ENCODE data around the gene ATXN7L1.
A peak's percentile ranks its signal among the peaks of the same experiment; 100 is the strongest.
"Not testable (repeated sequence)": the region's sequence is repeated elsewhere in the genome, so short reads cannot be mapped to it uniquely, and the experiment has no call there.

Gene ATXN7L1

DNA sequence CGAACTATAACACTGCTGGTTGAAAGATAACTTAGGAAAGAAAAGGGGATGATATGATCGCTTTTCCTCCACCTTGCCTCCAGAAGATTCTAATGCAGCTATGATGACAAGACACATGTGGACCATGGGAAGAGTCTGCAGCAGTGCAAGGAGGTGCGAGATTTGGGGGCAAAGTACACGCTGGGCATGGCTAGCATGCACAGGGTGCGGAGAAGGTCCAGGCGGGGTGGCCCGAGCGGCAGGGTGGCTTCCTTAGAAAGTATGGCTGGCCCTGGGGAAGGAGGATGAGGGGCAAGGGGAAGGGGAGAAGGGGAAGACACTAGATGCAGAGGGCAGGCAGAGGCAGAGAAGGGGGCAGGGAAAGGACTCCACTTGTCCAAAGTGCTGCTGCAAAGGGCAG lies 15.6 kb downstream of the ATXN7L1 start:
- DNase-seq (ENCODE audit: low read depth in 2 of 2): no peak

DNA sequence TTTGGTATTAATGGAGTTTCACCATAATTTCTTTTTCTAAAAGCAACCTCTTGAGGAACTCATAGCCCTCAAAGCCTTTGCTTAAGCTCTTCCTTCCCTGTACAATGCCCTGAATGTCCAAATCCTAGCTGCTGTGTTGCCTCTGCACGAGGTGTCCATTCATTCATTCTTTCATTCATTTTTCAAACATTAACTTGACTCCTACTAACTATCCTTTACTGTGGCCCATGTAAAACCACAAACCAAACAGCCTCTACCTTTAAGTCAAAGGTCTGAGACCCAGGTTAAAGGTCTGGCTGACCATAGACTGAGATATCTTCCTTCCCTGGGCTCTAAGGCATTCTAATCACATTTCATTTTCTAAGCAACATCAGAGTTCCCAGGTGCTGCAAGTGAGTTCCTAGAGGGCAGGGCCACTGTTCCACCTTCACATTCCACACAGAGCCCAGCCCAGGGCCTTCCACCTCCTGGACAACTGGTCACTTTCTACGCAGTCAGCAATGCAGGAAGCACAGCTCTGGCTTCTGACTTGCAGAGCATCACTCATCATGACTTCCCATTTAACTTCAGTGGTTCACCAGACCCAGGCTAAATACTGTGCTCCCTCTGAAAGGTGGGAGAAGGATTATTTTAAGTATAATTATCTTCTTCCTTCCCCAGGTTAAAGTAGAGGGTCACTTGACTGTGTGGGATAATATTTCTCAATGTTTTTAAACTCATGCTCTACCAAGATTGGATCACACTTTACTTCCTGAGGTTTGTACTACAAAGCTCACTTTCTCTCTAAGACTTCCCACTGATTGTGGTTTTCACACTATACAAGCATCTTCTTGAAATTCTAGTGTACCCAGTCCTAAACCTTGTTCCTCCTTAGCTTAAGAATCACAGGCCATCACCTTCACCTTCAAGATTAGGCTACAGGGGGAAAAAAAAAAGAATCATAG lies 19.1 kb downstream of the ATXN7L1 start:
- DNase-seq (ENCODE audit: low read depth in 2 of 2): no peak

- no peak for DNase-seq (ENCODE audit: low read depth in 2 of 2)
Observed at GRCh38 chr7:105854498-105854897, 21.9 kb downstream of the ATXN7L1 start.

GRCh38 chr7:105853931-105854419 lies 22.4 kb downstream of the ATXN7L1 start:
- DNase-seq (ENCODE audit: low read depth in 2 of 2): no peak

- no peak for DNase-seq (ENCODE audit: low read depth in 2 of 2)
Observed at GRCh38 chr7:105851064-105851463, 25.3 kb downstream of the ATXN7L1 start.

DNA sequence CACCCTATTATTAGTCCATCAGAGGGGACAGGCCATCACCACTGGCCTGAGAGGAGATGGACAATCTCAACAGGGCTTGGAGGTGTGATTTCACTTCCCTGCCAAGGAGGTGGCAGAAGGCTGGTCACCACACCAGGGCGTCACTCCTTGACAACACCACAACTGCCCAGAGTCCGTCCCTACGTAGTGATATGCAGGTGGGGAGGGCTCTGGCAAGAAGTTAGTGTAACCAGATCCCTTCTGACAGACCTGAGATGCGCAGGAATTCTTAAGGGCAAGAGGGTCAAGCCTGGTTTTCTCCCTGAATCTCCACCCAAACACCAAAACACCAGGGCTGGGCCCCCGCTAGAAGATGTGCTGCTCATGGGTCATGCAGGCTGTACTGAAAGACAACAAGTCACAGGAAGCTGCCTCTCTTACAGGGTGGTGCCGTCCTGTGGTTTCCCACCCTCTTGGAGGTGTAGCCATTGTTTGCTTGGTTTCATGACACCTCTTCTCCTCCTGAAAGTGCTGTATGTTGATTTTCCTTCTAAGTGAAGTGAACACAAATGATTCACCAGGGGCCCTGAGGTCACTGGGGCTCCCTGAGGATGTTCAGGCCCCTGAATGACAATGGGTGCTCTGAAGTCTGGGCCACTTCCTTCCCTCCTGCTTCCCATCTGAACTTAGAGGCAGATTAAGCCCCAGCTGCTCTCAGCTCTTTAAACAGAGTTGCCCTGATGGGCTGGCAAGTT lies 27.1 kb downstream of the ATXN7L1 start:
- peak; percentile 46 to 52 for DNase-seq (ENCODE audit: low read depth in 2 of 2)

DNA sequence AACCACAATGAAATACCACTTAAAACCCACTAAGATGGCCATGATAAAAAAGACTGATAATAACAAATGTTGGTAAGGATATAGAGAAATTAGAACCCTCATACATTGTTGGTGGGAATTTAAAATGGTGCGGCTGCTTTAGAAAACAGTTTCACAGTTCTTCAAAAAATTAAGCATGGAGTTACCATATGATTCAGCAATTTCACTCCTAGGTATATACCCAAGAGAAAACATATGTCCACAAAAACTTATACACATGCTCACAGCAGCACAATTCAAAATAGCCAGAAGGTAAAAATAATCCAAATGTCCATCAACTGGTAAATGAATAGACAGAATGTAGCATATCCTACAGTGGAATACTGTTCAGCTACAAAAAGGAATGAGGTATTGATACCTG lies 30.0 kb downstream of the ATXN7L1 start:
- no peak for DNase-seq (ENCODE audit: low read depth in 2 of 2)

GRCh38 chr7:105844681-105845080 lies 31.7 kb downstream of the ATXN7L1 start:
- DNase-seq (ENCODE audit: low read depth in 2 of 2): not testable (repeated sequence)

- DNase-seq (ENCODE audit: low read depth in 2 of 2): no peak
Observed at GRCh38 chr7:105841866-105842265, 34.5 kb downstream of the ATXN7L1 start.

GRCh38 chr7:105840981-105841749 lies 35.2 kb downstream of the ATXN7L1 start:
- DNase-seq (ENCODE audit: low read depth in 2 of 2): no peak

DNA sequence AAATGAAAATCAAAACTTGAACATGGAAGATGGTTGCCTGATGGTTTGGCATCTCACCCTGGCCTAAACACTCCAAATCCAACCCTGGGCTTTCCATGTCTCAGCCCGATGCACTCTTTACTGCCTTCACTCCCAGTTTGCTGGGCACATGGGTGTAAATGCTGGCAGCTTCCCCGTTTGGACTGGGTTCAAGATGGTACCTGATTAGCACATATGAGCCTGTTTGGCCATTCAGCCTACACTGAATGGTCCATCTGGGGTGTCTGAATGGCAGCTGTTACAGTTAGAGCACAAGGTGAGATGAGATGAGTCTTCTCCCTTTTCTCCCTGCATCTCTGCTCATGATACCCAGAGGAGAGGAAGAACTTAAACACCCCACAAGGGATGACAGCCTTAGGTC lies 37.1 kb downstream of the ATXN7L1 start:
- DNase-seq (ENCODE audit: low read depth in 2 of 2): no peak

- no peak for DNase-seq (ENCODE audit: low read depth in 2 of 2)
Observed at GRCh38 chr7:105838627-105839231, 37.7 kb downstream of the ATXN7L1 start.

DNA sequence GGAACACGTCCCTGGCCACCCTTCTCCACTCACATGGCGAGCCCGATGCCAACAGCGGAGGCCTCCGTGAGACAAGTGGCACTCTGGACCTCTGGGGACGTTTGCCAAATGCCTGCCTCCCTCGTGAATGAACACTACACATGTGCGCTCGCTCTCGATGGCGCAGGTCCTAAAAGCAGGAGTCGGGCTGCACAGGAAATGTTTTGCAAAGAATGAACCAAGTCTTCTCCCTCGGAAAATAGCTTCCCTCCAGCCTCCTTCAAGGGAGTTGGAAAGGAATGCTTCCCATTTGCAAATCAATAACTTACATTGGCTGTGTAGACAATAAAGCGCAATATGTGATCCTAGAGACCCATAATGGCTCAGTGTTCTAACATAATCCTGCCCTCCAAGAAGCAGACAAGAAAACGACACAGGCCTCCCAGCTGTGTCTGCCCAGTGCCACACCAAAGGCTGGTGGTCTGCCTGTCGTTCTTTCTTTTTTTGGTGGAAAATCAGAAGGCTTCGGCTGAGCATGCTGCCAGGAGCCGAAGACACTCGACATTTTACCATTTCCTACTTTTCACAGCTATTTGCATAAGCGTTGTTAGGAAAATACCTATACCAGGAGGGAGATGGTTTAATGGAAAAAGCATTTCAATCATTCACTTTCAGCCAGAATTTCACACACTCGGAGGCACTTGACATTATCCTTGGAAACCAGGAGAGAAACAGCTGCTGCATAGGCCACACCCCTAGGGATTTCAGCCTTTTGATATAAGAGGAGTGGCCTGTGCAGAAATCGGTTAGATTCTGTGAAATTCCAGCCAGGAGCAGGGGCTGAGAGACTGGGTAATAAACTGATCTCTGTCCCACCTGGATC lies 38.4 kb downstream of the ATXN7L1 start:
- no peak for DNase-seq (ENCODE audit: low read depth in 2 of 2)

DNA sequence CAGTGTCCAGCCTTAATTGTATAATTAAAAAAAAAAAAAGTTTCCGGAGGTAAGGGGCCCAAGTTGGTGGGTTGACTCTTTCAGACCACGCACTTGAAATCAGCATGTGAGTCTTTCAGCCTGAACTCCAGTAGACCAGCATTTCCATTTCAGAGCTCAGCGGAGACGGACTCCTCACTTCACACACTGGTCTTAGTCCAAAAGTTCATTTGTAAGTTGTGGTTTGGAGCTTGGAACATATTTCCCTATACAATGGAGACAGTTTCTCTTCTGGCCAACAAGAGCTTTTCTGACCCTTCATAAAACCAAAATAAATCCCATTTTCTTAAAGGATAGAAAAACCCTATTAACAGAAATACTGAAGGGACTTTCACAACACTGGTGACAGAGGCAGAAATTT lies 41.0 kb downstream of the ATXN7L1 start:
- DNase-seq (ENCODE audit: low read depth in 2 of 2): no peak

GRCh38 chr7:105831824-105832535 lies 44.4 kb downstream of the ATXN7L1 start:
- DNase-seq (ENCODE audit: low read depth in 2 of 2): no peak

DNA sequence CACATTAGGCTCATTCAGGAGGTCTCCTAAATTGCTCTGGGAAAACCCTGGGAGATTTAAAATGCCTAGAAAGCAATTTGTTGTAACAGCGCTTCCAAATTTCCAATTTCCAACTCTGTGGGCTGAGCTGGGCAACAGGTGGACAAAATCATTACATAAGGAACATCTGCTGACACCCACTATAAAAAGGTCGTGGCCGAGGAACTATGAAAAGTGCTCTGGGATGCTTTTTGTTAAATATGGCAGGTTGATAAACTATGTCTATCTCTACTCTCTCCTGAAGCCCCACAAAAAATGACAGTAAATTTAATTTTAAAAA lies 45.1 kb downstream of the ATXN7L1 start:
- no peak for DNase-seq (ENCODE audit: low read depth in 2 of 2)

- DNase-seq (ENCODE audit: low read depth in 2 of 2): no peak
Observed at GRCh38 chr7:105830405-105831301, 45.7 kb downstream of the ATXN7L1 start.

DNA sequence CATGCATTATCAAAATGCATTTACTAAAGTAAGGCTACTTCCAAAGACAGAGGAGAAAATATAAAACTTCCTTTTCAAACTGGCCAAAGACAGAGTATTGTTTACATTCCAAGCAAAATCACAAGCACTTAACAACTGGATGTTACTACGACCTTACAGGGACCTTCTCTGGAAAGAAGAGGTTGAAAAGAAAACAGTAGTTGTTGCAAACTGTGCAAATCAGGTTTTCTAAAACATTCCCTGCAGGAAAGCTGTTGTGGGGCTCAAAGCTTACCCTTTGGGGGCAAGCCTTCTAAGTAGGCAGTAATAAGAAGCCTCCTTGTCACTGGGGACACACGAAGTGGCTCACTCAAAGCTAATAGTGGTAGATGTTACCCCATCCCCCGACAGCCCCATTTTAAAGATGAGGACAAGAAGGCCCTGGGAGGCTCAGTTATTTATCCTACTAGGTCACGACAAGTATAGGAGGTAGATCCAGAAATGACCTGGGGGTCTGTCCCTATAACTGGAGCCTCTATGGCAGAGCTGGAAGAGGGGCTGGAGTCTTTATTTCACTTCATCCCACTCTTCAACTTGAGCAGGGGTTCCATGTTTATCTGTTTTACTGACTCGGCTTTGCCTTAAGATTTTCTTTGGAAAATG lies 46.6 kb downstream of the ATXN7L1 start:
- DNase-seq (ENCODE audit: low read depth in 2 of 2): no peak

DNA sequence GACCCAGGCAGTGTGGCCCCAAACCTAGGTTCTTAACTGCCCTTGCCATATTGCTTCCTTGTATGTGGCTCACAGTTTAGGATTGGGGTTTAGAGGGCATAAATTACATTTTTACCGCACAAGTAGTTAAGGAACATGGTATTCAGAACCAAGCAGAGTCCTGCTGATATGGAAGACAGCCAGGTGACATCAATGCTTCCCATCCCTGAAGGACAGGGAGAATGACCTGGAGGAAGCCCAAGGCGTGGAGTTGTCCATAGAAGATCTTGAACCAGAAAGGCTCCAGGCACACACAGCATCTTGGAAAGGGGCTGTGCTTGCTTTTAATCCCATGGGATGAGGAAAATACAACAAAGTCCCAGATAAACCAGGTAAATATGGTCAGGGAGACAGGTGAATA lies 48.3 kb downstream of the ATXN7L1 start:
- no peak for DNase-seq (ENCODE audit: low read depth in 2 of 2)

Measured in stimulated activated CD8-positive, alpha-beta memory T cell treated with anti-CD3 and anti-CD28 coated beads, Interleukin-7, amount 100 ng/mL, for 4 hours (primary cell).